GM12878 (cell line): Measurements from ENCODE around the gene TNFAIP2. TPM values are rescaled to one million over a fixed set of nuclear protein-coding genes. Genes with fewer than 3 reads are reported as not detected.
A peak's percentile ranks its signal among the peaks of the same experiment; 100 is the strongest.

ENCODE experiments used
- ATAC-seq: fragments of 200-7000 bp; cut with Tn5 transposase; 3 replicates; pipeline ENCODE4 v1.9.1; 2020; ENCODE audit warnings: mild to moderate bottlenecking, moderate library complexity
- BruUV-seq: library from RNA; stranded (reverse); fragments of 400-500 nt; replicated peaks from 2 replicates; lab custom pipeline; 2021; lab: Mats Ljungman, UMichigan
- CTCF ChIA-PET: fragments of 300-600 bp; sonication (Branson Sonifier 250); formaldehyde crosslinking; extraction: SDS; loops from one replicate; lab custom pipeline; 2021; ENCODE audit warnings: inconsistent platforms; lab: Yijun Ruan, JAX
- POLR2A ChIA-PET: fragments of 350-600 bp; formaldehyde crosslinking; extraction: SDS; loops from one replicate; lab custom pipeline; 2021; ENCODE audit warnings: inconsistent platforms; lab: Charles Lee
- RAD21 ChIA-PET: fragments of 300-600 bp; sonication (Branson Sonifier 250); formaldehyde crosslinking; loops from one replicate; lab custom pipeline; 2023; ENCODE audit warnings: antibody characterized with exemption; ENCODE audit not compliant: unreplicated experiment; lab: Charles Lee
- SMC1A ChIA-PET: fragments of 300-600 bp; sonication (Branson Sonifier 250); formaldehyde crosslinking; loops from one replicate; lab custom pipeline; 2023; ENCODE audit not compliant: unreplicated experiment, uncharacterized antibody; lab: Charles Lee
- DNase-seq: peaks from one replicate; pipeline ENCODE4 v3.0.0-alpha.2; 2011; ENCODE audit warnings: low read depth, low spot score
- FAIRE-seq: peaks from 3 replicates; lab custom pipeline; 2011; peaks lifted over from hg19 to GRCh38; lab: Jason Lieb, UNC
- H2AFZ ChIP-seq: 2 replicates; pipeline ENCODE4 v1.6.0; 2011; ENCODE audit warnings: low read depth, low read length, control low read depth; ENCODE audit not compliant: control insufficient read depth
- H3K27ac ChIP-seq: 2 replicates; pipeline ENCODE4 v1.5.1; 2011; ENCODE audit warnings: control low read depth; ENCODE audit not compliant: control insufficient read depth, insufficient read depth
- H3K27me3 ChIP-seq, 2 experiments: replicated peaks in 1 of 2; 2 replicates each; pipeline versions ENCODE4 v1.6.0 to v1.6.1; 2011; ENCODE audit warnings: low read length in 1 of 2; ENCODE audit not compliant: control insufficient read depth in 2 of 2, insufficient read depth in 2 of 2
- H3K36me3 ChIP-seq, 2 experiments: 2 replicates each; pipeline ENCODE4 v1.5.1; 2011; ENCODE audit warnings: low read length in 1 of 2; ENCODE audit not compliant: control insufficient read depth in 2 of 2, insufficient read depth in 2 of 2
- H3K4me1 ChIP-seq: 2 replicates; pipeline ENCODE4 v1.6.1; 2011; ENCODE audit warnings: mild to moderate bottlenecking, low read length, moderate library complexity, mixed read lengths; ENCODE audit not compliant: control insufficient read depth, insufficient read depth
- H3K4me2 ChIP-seq: 2 replicates; pipeline ENCODE4 v1.6.0; 2011; ENCODE audit warnings: control low read depth; ENCODE audit not compliant: control insufficient read depth, insufficient read depth
- H3K4me3 ChIP-seq: fragments of 200-600 bp; sonication (generic); 2 replicates; pipeline ENCODE4 v1.5.1; 2016
- H3K79me2 ChIP-seq: 2 replicates; pipeline ENCODE4 v1.6.0; 2011; ENCODE audit warnings: low read length; ENCODE audit not compliant: control insufficient read depth, insufficient read depth
- H3K9ac ChIP-seq: 2 replicates; pipeline ENCODE4 v1.8.0; 2011; ENCODE audit warnings: low read length, control low read depth, mixed read lengths; ENCODE audit not compliant: control insufficient read depth, insufficient read depth
- H3K9me3 ChIP-seq: replicated peaks from 3 replicates; pipeline ENCODE4 v1.5.1; 2011; ENCODE audit warnings: mild to moderate bottlenecking, low read length; ENCODE audit not compliant: control insufficient read depth, insufficient read depth
- H4K20me1 ChIP-seq: 2 replicates; pipeline ENCODE4 v1.6.0; 2011; ENCODE audit not compliant: control insufficient read depth, insufficient read depth
- BMI1 ChIP-seq: fragments of 450-650 bp; IDR thresholded peaks from 2 replicates; pipeline ENCODE4 v1.6.1; 2016; ENCODE audit warnings: mild to moderate bottlenecking, moderate library complexity, borderline replicate concordance
- ELK1 ChIP-seq: IDR thresholded peaks from 2 replicates; pipeline ENCODE4 v1.6.1; 2012; ENCODE audit warnings: low read depth, low read length, improper control_type of control experiment
- EP300 ChIP-seq, 2 experiments: fragments of 150-350 bp in 1 of 2; IDR thresholded peaks; 2 replicates each; pipeline ENCODE4 v1.6.1; 2011 to 2012; ENCODE audit warnings: low read depth in 2 of 2, low read length in 2 of 2, borderline replicate concordance in 1 of 2, improper control_type of control experiment in 1 of 2, inconsistent platforms in 1 of 2; ENCODE audit not compliant: control insufficient read depth in 1 of 2
- HDAC6 ChIP-seq: fragments of 200-600 bp; sonication (generic); IDR thresholded peaks from one replicate; pipeline ENCODE4 v1.8.0; 2017; ENCODE audit warnings: antibody characterized with exemption; ENCODE audit not compliant: unreplicated experiment
- NBN ChIP-seq: fragments of 450-650 bp; IDR thresholded peaks from 2 replicates; pipeline ENCODE4 v1.6.1; 2016
- NFIC ChIP-seq: IDR thresholded peaks from 2 replicates; pipeline ENCODE4 v1.6.1; 2012; ENCODE audit warnings: low read depth, mild to moderate bottlenecking, inconsistent platforms, low read length, moderate library complexity
- POLR2AphosphoS2 ChIP-seq: IDR thresholded peaks from 2 replicates; pipeline ENCODE4 v1.6.1; 2011; ENCODE audit warnings: low read depth, mild to moderate bottlenecking, low read length, improper control_type of control experiment, moderate library complexity
- RAD51 ChIP-seq: fragments of 450-650 bp; IDR thresholded peaks from 2 replicates; pipeline ENCODE4 v1.6.1; 2016; ENCODE audit warnings: moderate library complexity, mild to moderate bottlenecking, inconsistent platforms
- RB1 ChIP-seq: fragments of 450-650 bp; formaldehyde crosslinking; IDR thresholded peaks from 2 replicates; pipeline ENCODE4 v1.6.1; 2017; ENCODE audit warnings: mild to moderate bottlenecking, borderline replicate concordance
- SMC3 ChIP-seq: IDR thresholded peaks from 2 replicates; pipeline ENCODE4 v1.6.1; 2011; ENCODE audit warnings: low read length, improper control_type of control experiment, borderline replicate concordance
- TCF12 ChIP-seq: IDR thresholded peaks from 2 replicates; pipeline ENCODE4 v1.6.1; 2011; ENCODE audit warnings: low read depth, mild to moderate bottlenecking, low read length
- USF1 ChIP-seq: IDR thresholded peaks from 2 replicates; pipeline ENCODE4 v1.6.1; 2011; ENCODE audit warnings: borderline replicate concordance, low read depth, mild to moderate bottlenecking, moderate library complexity, mixed read lengths, low read length; ENCODE audit not compliant: insufficient read depth; ENCODE audit errors: extremely low read length
- ZBTB11 ChIP-seq: fragments of 450-650 bp; formaldehyde crosslinking; IDR thresholded peaks from 2 replicates; pipeline ENCODE4 v1.5.0; 2022; ENCODE audit warnings: mild to moderate bottlenecking, missing genetic modification characterization
- ZNF622 ChIP-seq: fragments of 450-650 bp; IDR thresholded peaks from 2 replicates; pipeline ENCODE4 v1.6.1; 2017; ENCODE audit warnings: mild to moderate bottlenecking, inconsistent platforms
- WGBS: methylation state at CpG from one replicate; pipeline ENCODE4 v1.1.6; 2016; ENCODE audit warnings: low lambda C conversion rate; ENCODE audit not compliant: insufficient replicate concordance, insufficient coverage; ENCODE audit errors: missing lambda C conversion rate; 5-methylcytosine and 5-hydroxymethylcytosine counted together
- in situ Hi-C: fragments of 300-500 bp; cut with MboI; formaldehyde crosslinking; loops from 9 replicates; pipeline ENCODE4 v1.14.3; 2018; ENCODE audit warnings: mixed read lengths
- intact Hi-C: fragments of 100-400 bp; cut with micrococcal nuclease; formaldehyde crosslinking; loops from one replicate; pipeline ENCODE4 v1.14.2; 2022; ENCODE audit not compliant: unreplicated experiment
- polyA plus RNA-seq, 11 experiments: library from polyadenylated mRNA; depleted of rRNA in 4 of 11; unstranded in 6 of 11; stranded (reverse) in 5 of 11; fragments of >200 nt; fragmentation: Nextera tagmentation in 4 of 11; fragmentation: Illumina TruSeq in 1 of 11; extraction: Ambion mirVana in 4 of 11; extraction: Trizol in 1 of 11; gene quantifications; 1 replicate in 1 of 11; 2 replicates in 10 of 11; pipeline versions ENCODE4 v1.2.1 to v1.2.3, GENCODE V29; 2011 to 2016; ENCODE audit warnings: inconsistent platforms in 2 of 11, missing spikeins in 2 of 11, low read depth in 1 of 11
- total RNA-seq, 4 experiments: library from RNA; depleted of rRNA in 3 of 4; stranded (reverse); fragments of >200 nt in 3 of 4; fragmentation: Illumina TruSeq in 1 of 4; extraction: Trizol in 1 of 4; gene quantifications; 2 replicates each; pipeline versions ENCODE4 v1.2.1 to v1.2.3, GENCODE V29; 2013 to 2021

The TNFAIP2 gene
- total and polyA plus RNA-seq, 10 of the 15 experiments (the other 5 are each of a cell fraction or from before 2014, with no cell fraction given): 7.1 to 150 (median 74.5) TPM

- ChIA-PET CTCF (no interaction called here), SMC1A (no interaction called here), POLR2A (no interaction called here), RAD21 (no interaction called here)
- H3K4me1 ChIP-seq: no peaks in the 10 kb centered on the region
- no peaks in the 10 kb centered on the region for H4K20me1 ChIP-seq
- ATAC-seq (peak; percentile 14; the same call in 2 of the 3 replicates), FAIRE-seq (no peak), DNase-seq (no peak)
- in situ Hi-C loops (no loop called here), intact Hi-C loops (no loop called here)
- no peak within 1 kb of the TSS for H3K4me2 ChIP-seq
- H3K4me3 ChIP-seq: no peak within 1 kb of the TSS
- no peak within 1 kb of the TSS for H2AFZ ChIP-seq
- no peak within 1 kb of the TSS for H3K9ac ChIP-seq
- H3K79me2 ChIP-seq: no peaks in the 10 kb centered on the region
- 38% methylated on average over 32 of the region's 61 CpGs for WGBS
- no peak within 1 kb of the TSS for H3K27ac ChIP-seq
- no TSS peak for BruUV-seq
- no peaks in the 10 kb centered on the region for H3K36me3 ChIP-seq
- peaks cover 0 to 2% of the 10 kb centered on the region in 2 experiments; a peak in 2 of 4 replicates for H3K27me3 ChIP-seq
- no peaks in the 10 kb centered on the region for H3K9me3 ChIP-seq
- no peak for TF ChIP-seq USF1
- no peak for TF ChIP-seq RB1
- TF ChIP-seq ELK1: no peak
- no peak for TF ChIP-seq ZBTB11 (CRISPR knock-in tag)
- TF ChIP-seq SMC3: no peak
- no peak for TF ChIP-seq RAD51
- no peak for TF ChIP-seq HDAC6
- no peak for TF ChIP-seq BMI1
- no peak for TF ChIP-seq ZNF622
- no peak for TF ChIP-seq NBN
- no peak for TF ChIP-seq EP300 (IDR thresholded peaks at IDR 0.05; ENCODE audit: borderline replicate concordance in 1 of 2, control insufficient read depth in 1 of 2, low read depth in 2 of 2, low read length in 2 of 2)
- no peak for TF ChIP-seq POLR2AphosphoS2
- no peak for TF ChIP-seq TCF12
- TF ChIP-seq NFIC: no peak
Measured at GRCh38 chr14:103084021-103084919, 39.0 kb upstream of the TNFAIP2 start, which contains the start of gene LBHD2. LBHD2 (plus strand) TSS chr14:103084210; CDS start chr14:103086013, 1,803 bp downstream.
